ENCODE results near the gene MYLK. TPM values are rescaled to one million over a fixed set of nuclear protein-coding genes. Genes with fewer than 3 reads are reported as not detected.
"Not testable (repeated sequence)": the region's sequence is repeated elsewhere in the genome, so short reads cannot be mapped to it uniquely, and the experiment has no call there.

The MYLK gene
- total RNA-seq, 2 experiments from 2014 or later = not detected

- Mint-ChIP-seq H3K9me3 (no peaks in the 10 kb centered on the region), H3K27me3 (ENCODE audit: low read depth) (peaks cover 12% of the 10 kb centered on the region), H3K36me3 (ENCODE audit: low read depth) (no peaks in the 10 kb centered on the region), H3K27ac (no peak overlapping the region), H3K4me1 (ENCODE audit: low read depth) (no peaks in the 10 kb centered on the region), H3K4me3 (no peak overlapping the region)
- intact Hi-C loops (cut with micrococcal nuclease) = no loop called here
- CTCF ChIA-PET = no interaction called here
- no peak for DNase-seq
Measured at GRCh38 chr3:123730829-123731228, 153.3 kb downstream of the MYLK start.

DNA sequence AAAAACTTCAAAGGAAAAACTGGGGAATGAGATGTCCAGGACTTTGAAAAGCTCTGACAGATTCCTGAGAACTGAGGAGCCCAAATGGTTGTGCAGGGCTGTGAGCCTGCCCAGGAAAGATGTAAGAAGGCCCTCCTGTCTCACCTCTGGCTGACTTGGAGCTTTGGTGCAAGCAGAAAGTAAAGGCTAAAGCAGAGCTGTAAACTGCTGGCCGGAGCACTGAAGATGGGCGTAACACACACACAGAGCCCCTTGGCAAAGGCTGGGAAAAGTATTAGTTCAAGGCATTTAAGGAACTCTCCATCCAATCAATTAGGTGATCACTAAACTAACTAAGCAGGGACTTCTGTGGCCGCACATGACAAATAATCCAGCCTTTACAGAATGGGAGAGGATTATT, 155.1 kb downstream of the MYLK start:
- no peak for DNase-seq
- Mint-ChIP-seq H3K27me3 (ENCODE audit: low read depth) (peaks cover 16% of the 10 kb centered on the region), H3K4me3 (no peak overlapping the region), H3K4me1 (ENCODE audit: low read depth) (no peaks in the 10 kb centered on the region), H3K36me3 (ENCODE audit: low read depth) (no peaks in the 10 kb centered on the region), H3K9me3 (no peaks in the 10 kb centered on the region), H3K27ac (no peak overlapping the region)
- CTCF ChIA-PET = interaction anchor here (0.7 to 1.2 kb wide), 3 partner anchors 77 to 987 kb away, joined by 3 to 4 read pairs (median 3); no protein-coding TSS in a partner anchor
- intact Hi-C loops (cut with micrococcal nuclease) = no loop called here

DNA sequence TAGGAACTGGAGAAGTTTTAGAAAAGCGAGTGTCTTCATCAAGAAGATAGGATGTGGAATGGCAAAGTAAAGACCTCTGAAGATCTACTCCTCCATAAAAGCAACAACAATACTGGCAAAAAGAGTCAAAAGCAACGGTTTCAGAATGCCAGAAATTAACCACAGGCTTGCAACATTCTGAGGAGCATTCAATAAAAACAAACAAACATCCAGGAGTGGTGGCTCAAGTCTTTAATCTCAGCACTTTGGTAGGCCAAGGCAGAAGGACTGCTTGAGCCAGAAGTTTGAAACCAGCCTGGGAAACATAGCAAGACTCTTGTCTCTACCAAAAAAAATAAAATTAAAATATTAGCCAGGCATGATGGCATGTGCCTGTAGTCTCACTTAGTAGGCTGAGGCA, 156.1 kb downstream of the MYLK start:
- CTCF ChIA-PET = interaction anchor here (0.6 to 1.5 kb wide), 3 partner anchors 76 to 493 kb away, joined by 3 to 5 read pairs (median 3); no protein-coding TSS in a partner anchor
- Mint-ChIP-seq H3K4me3 (no peak overlapping the region), H3K36me3 (ENCODE audit: low read depth) (no peaks in the 10 kb centered on the region), H3K27ac (no peak overlapping the region), H3K4me1 (ENCODE audit: low read depth) (no peaks in the 10 kb centered on the region), H3K27me3 (ENCODE audit: low read depth) (peaks cover 18% of the 10 kb centered on the region), H3K9me3 (no peaks in the 10 kb centered on the region)
- intact Hi-C loops (cut with micrococcal nuclease) = no loop called here
- no peak for DNase-seq

GRCh38 chr3:123725652-123726400, 158.3 kb downstream of the MYLK start:
- no peaks in the 10 kb centered on the region for H3K4me1 Mint-ChIP-seq (ENCODE audit: low read depth)
- H3K36me3 Mint-ChIP-seq (ENCODE audit: low read depth) = no peaks in the 10 kb centered on the region
- intact Hi-C loops (cut with micrococcal nuclease) = no loop called here
- DNase-seq = no peak
- H3K9me3 Mint-ChIP-seq = no peaks in the 10 kb centered on the region
- no peak overlapping the region for H3K4me3 Mint-ChIP-seq
- H3K27me3 Mint-ChIP-seq (ENCODE audit: low read depth) = peaks cover 18% of the 10 kb centered on the region
- CTCF ChIA-PET = no interaction called here
- H3K27ac Mint-ChIP-seq = no peak overlapping the region

DNA sequence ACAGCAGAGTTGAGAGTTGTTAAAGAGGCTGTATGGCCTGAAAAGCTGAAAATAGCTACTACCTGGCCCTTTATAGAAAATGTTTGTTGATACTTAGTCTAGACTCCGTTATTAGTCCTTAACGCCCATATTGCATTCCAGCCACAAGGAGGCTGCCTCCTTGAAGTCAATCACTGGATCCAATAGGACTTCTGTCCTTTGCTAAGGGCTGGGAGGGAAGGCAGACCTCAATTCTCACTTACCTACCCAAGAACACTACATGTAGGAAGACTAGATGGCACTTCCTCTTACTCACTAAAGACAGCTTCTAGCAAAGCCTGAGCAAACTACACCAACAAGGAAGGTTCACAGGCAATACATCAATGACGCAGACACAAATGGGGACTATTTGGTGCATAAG, 159.8 kb downstream of the MYLK start:
- CTCF ChIA-PET = interaction anchor here (0.6 to 4.1 kb wide), 20 partner anchors 12 to 836 kb away, joined by 3 to 55 read pairs (median 4); no protein-coding TSS in a partner anchor
- Mint-ChIP-seq H3K4me1 (ENCODE audit: low read depth) (no peaks in the 10 kb centered on the region), H3K4me3 (no peak overlapping the region), H3K27ac (no peak overlapping the region), H3K9me3 (no peaks in the 10 kb centered on the region), H3K27me3 (ENCODE audit: low read depth) (peaks cover 18% of the 10 kb centered on the region), H3K36me3 (ENCODE audit: low read depth) (no peaks in the 10 kb centered on the region)
- no peak for DNase-seq
- intact Hi-C loops (cut with micrococcal nuclease) = no loop called here

GRCh38 chr3:123723522-123724168, 160.5 kb downstream of the MYLK start:
- Mint-ChIP-seq H3K36me3 (ENCODE audit: low read depth) (no peaks in the 10 kb centered on the region), H3K27ac (no peak overlapping the region), H3K27me3 (ENCODE audit: low read depth) (peaks cover 15% of the 10 kb centered on the region), H3K4me1 (ENCODE audit: low read depth) (no peaks in the 10 kb centered on the region), H3K4me3 (no peak overlapping the region), H3K9me3 (no peaks in the 10 kb centered on the region)
- intact Hi-C loops (cut with micrococcal nuclease) = loop anchor here (1.0 to 2.0 kb wide), 3 partner anchors 71 to 395 kb away; no protein-coding TSS in a partner anchor
- CTCF ChIA-PET = interaction anchor here (0.6 to 4.1 kb wide), 23 partner anchors 11 to 837 kb away, joined by 3 to 55 read pairs (median 4); no protein-coding TSS in a partner anchor
- DNase-seq = peak; percentile 71

- Mint-ChIP-seq H3K27ac (no peak overlapping the region), H3K4me1 (ENCODE audit: low read depth) (no peaks in the 10 kb centered on the region), H3K36me3 (ENCODE audit: low read depth) (no peaks in the 10 kb centered on the region), H3K4me3 (no peak overlapping the region), H3K9me3 (no peaks in the 10 kb centered on the region), H3K27me3 (ENCODE audit: low read depth) (peaks cover 15% of the 10 kb centered on the region)
- CTCF ChIA-PET = interaction anchor here (0.7 to 4.1 kb wide), 16 partner anchors 10 to 837 kb away, joined by 3 to 55 read pairs (median 4); no protein-coding TSS in a partner anchor
- intact Hi-C loops (cut with micrococcal nuclease) = loop anchor here (1.0 to 2.0 kb wide), 3 partner anchors 71 to 394 kb away; no protein-coding TSS in a partner anchor
- DNase-seq = no peak
Measured at GRCh38 chr3:123723070-123723469, 161.1 kb downstream of the MYLK start.

DNA sequence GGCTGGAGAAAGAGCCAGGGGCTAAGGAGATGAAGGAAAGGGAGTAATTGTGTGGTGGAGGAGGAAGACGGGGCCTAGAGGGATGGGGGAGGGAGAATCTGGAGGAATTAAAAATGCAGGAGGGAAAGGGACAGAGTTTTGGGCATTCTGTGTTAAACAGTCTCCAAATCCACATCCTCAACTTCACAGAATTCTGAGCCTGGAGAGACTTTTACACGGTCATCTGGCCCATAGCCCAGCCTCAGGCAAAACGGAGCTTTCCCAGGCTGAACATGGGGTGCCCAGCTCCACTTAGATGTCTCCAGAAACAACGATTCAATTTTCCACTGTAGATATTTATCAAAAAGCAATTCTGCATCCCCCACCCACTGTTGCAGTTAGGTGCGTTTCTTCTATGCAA, 161.7 kb downstream of the MYLK start:
- peaks cover 11% of the 10 kb centered on the region for H3K27me3 Mint-ChIP-seq (ENCODE audit: low read depth)
- no peaks in the 10 kb centered on the region for H3K36me3 Mint-ChIP-seq (ENCODE audit: low read depth)
- CTCF ChIA-PET = interaction anchor here (0.7 to 4.1 kb wide), 4 partner anchors 58 to 332 kb away, joined by 3 to 55 read pairs (median 10); no protein-coding TSS in a partner anchor
- H3K4me1 Mint-ChIP-seq (ENCODE audit: low read depth) = no peaks in the 10 kb centered on the region
- no peak overlapping the region for H3K4me3 Mint-ChIP-seq
- DNase-seq = no peak
- no peak overlapping the region for H3K27ac Mint-ChIP-seq
- no peaks in the 10 kb centered on the region for H3K9me3 Mint-ChIP-seq
- intact Hi-C loops (cut with micrococcal nuclease) = loop anchor here (2.0 kb wide), 1 partner anchor 394 kb away; no protein-coding TSS in a partner anchor

- Mint-ChIP-seq H3K4me1 (ENCODE audit: low read depth) (no peaks in the 10 kb centered on the region), H3K27me3 (ENCODE audit: low read depth) (peaks cover 10% of the 10 kb centered on the region), H3K9me3 (no peaks in the 10 kb centered on the region), H3K4me3 (no peak overlapping the region), H3K27ac (no peak overlapping the region), H3K36me3 (ENCODE audit: low read depth) (no peaks in the 10 kb centered on the region)
- intact Hi-C loops (cut with micrococcal nuclease) = loop anchor here (2.0 kb wide), 1 partner anchor 393 kb away; no protein-coding TSS in a partner anchor
- DNase-seq = no peak
- CTCF ChIA-PET = interaction anchor here (2.6 to 4.1 kb wide), 2 partner anchors 68 to 72 kb away, joined by 14 to 55 read pairs; no protein-coding TSS in a partner anchor
Measured at GRCh38 chr3:123722021-123722420, 162.1 kb downstream of the MYLK start.

DNA sequence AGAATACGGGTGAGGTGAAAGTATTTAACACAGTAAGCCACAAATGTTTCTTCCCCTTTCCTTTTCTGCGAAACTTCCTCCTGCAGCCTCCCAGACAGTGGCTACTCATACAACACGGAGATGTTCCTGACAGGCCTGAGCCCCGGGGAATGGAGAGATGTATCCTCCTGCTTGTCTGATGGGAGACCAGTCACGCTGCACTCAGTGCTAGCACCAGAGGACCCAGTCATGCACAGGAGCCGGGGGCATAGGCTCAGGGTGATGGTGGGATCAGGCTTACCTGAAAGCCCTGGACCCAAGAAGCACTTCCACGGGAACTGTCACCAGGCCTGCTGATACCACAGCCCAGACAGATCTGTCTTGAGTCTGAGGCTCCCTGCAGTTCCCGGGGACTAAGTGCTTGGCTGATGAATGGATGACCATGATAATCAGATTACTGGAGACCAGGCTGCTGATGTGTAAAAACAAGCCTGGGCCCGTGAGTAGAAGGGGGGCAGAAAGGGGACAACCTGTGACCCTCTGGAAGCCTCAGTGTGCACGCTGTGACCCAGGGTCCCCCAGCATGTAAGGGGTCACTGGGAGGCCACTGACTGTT, 162.9 kb downstream of the MYLK start:
- H3K27ac Mint-ChIP-seq; intact Hi-C loops (cut with micrococcal nuclease); H3K4me1 Mint-ChIP-seq (ENCODE audit: low read depth); H3K36me3 Mint-ChIP-seq (ENCODE audit: low read depth); H3K27me3 Mint-ChIP-seq (ENCODE audit: low read depth); H3K9me3 Mint-ChIP-seq; DNase-seq; H3K4me3 Mint-ChIP-seq: not testable (repeated sequence)
- CTCF ChIA-PET = interaction anchor here (1.5 to 4.1 kb wide), 2 partner anchors 67 to 68 kb away, joined by 8 to 55 read pairs; no protein-coding TSS in a partner anchor

GRCh38 chr3:123720638-123721037, 163.5 kb downstream of the MYLK start:
- Mint-ChIP-seq H3K9me3 (no peaks in the 10 kb centered on the region), H3K36me3 (ENCODE audit: low read depth) (no peaks in the 10 kb centered on the region), H3K27ac (no peak overlapping the region), H3K4me3 (no peak overlapping the region), H3K27me3 (ENCODE audit: low read depth) (peaks cover 6% of the 10 kb centered on the region), H3K4me1 (ENCODE audit: low read depth) (no peaks in the 10 kb centered on the region)
- intact Hi-C loops (cut with micrococcal nuclease) = no loop called here
- DNase-seq = no peak
- CTCF ChIA-PET = interaction anchor here (1.5 kb wide), 1 partner anchor 68 kb away, joined by 8 read pairs; no protein-coding TSS in a partner anchor

Data from activated naive CD4-positive, alpha-beta T cell treated with anti-CD3 and anti-CD28 coated beads for 36 hours (primary cell).